ENCODE data around the gene PIGX.

Gene PIGX

GRCh38 chr3:196695849-196696226 lies 16.3 kb upstream of the PIGX start:
- no CpG with 5 or more reads among the region's 5 CpGs for WGBS (ENCODE audit: extremely low coverage, insufficient coverage, insufficient read length)
- no peak for DNase-seq

GRCh38 chr3:196697270-196697669 lies 14.9 kb upstream of the PIGX start:
- no peak overlapping the region for H2BK12ac ChIP-seq (ENCODE audit: low read length)
- no peak overlapping the region for H3K4me2 ChIP-seq (ENCODE audit: low read length)
- no peak overlapping the region for H2AK5ac ChIP-seq (ENCODE audit: low read length)
- no peak overlapping the region for H2AFZ ChIP-seq (ENCODE audit: insufficient read depth, low read length, poor library complexity)
- peaks cover 7% of the 10 kb centered on the region for H3K9me3 ChIP-seq (ENCODE audit: insufficient read depth, low read depth, low read length)
- no peak overlapping the region for H3K4me3 ChIP-seq (ENCODE audit: low read depth, low read length)
- H3K36me3 ChIP-seq (ENCODE audit: control insufficient read depth in 1 of 2, insufficient read depth in 2 of 2, low read length in 2 of 2) = no peaks in the 10 kb centered on the region
- H3K79me1 ChIP-seq (ENCODE audit: low read length) = no peaks in the 10 kb centered on the region
- H3K14ac ChIP-seq (ENCODE audit: low read length) = no peak overlapping the region
- H4K91ac ChIP-seq (ENCODE audit: low read depth, low read length) = no peak overlapping the region
- H2BK120ac ChIP-seq (ENCODE audit: insufficient read depth, low read length, poor library complexity) = no peak overlapping the region
- WGBS (ENCODE audit: extremely low coverage, insufficient coverage, insufficient read length) = no CpG with 5 or more reads among the region's 5 CpGs
- H3K27me3 ChIP-seq (ENCODE audit: insufficient read depth, low read length) = no peaks in the 10 kb centered on the region
- no peak overlapping the region for H3K4ac ChIP-seq (ENCODE audit: low read depth, low read length)
- no peaks in the 10 kb centered on the region for H3K79me2 ChIP-seq (ENCODE audit: control insufficient read depth, insufficient read depth, low read length, poor library complexity)
- H4K12ac ChIP-seq (ENCODE audit: low read depth, low read length) = no peak overlapping the region
- H3K9ac ChIP-seq (ENCODE audit: low read length) = no peak overlapping the region
- no peak overlapping the region for H3K27ac ChIP-seq (ENCODE audit: low read depth, low read length)
- DNase-seq = no peak
- H2BK5ac ChIP-seq (ENCODE audit: low read depth, low read length, poor library complexity) = no peak overlapping the region
- peaks cover 0 to 1% of the 10 kb centered on the region in 2 experiments for H3K4me1 ChIP-seq (ENCODE audit: control insufficient read depth in 1 of 2, insufficient read depth in 2 of 2, low read length in 2 of 2)
- no peak overlapping the region for H3K18ac ChIP-seq (ENCODE audit: low read length)
- H4K8ac ChIP-seq (ENCODE audit: low read depth, low read length) = no peak overlapping the region
- no peak overlapping the region for H3K23ac ChIP-seq (ENCODE audit: low read length)

More at GRCh38 chr3:196695849-196696226, 16.3 kb upstream of the PIGX start:
- Histone ChIP-seq H3K4ac (ENCODE audit: low read depth, low read length) (no peak overlapping the region), H4K8ac (ENCODE audit: low read depth, low read length) (no peak overlapping the region), H2BK120ac (ENCODE audit: insufficient read depth, low read length, poor library complexity) (no peak overlapping the region), H3K27ac (ENCODE audit: low read depth, low read length) (no peak overlapping the region), H3K14ac (ENCODE audit: low read length) (no peak overlapping the region), H3K4me3 (ENCODE audit: low read depth, low read length) (no peak overlapping the region), H3K9ac (ENCODE audit: low read length) (no peak overlapping the region), H3K9me3 (ENCODE audit: insufficient read depth, low read depth, low read length) (peaks cover 7% of the 10 kb centered on the region), H2BK5ac (ENCODE audit: low read depth, low read length, poor library complexity) (no peak overlapping the region), H3K23ac (ENCODE audit: low read length) (no peak overlapping the region), H3K4me2 (ENCODE audit: low read length) (no peak overlapping the region), H4K91ac (ENCODE audit: low read depth, low read length) (no peak overlapping the region), H3K36me3 (ENCODE audit: control insufficient read depth in 1 of 2, insufficient read depth in 2 of 2, low read length in 2 of 2) (no peaks in the 10 kb centered on the region), H3K4me1 (ENCODE audit: control insufficient read depth in 1 of 2, insufficient read depth in 2 of 2, low read length in 2 of 2) (peaks cover 0 to 1% of the 10 kb centered on the region in 2 experiments), H3K79me2 (ENCODE audit: control insufficient read depth, insufficient read depth, low read length, poor library complexity) (no peaks in the 10 kb centered on the region), H2AFZ (ENCODE audit: insufficient read depth, low read length, poor library complexity) (no peak overlapping the region), H3K27me3 (ENCODE audit: insufficient read depth, low read length) (no peaks in the 10 kb centered on the region), H2AK5ac (ENCODE audit: low read length) (no peak overlapping the region), H3K79me1 (ENCODE audit: low read length) (no peaks in the 10 kb centered on the region), H3K18ac (ENCODE audit: low read length) (no peak overlapping the region), H2BK12ac (ENCODE audit: low read length) (no peak overlapping the region), H4K12ac (ENCODE audit: low read depth, low read length) (no peak overlapping the region)

- Histone ChIP-seq H3K79me1 (ENCODE audit: low read length) (no peaks in the 10 kb centered on the region), H3K36me3 (ENCODE audit: control insufficient read depth in 1 of 2, insufficient read depth in 2 of 2, low read length in 2 of 2) (no peaks in the 10 kb centered on the region), H3K9ac (ENCODE audit: low read length) (no peak overlapping the region), H3K4me2 (ENCODE audit: low read length) (no peak overlapping the region), H3K4me1 (ENCODE audit: control insufficient read depth in 1 of 2, insufficient read depth in 2 of 2, low read length in 2 of 2) (peaks cover 0 to 1% of the 10 kb centered on the region in 2 experiments), H3K27ac (ENCODE audit: low read depth, low read length) (no peak overlapping the region), H3K4ac (ENCODE audit: low read depth, low read length) (no peak overlapping the region), H3K27me3 (ENCODE audit: insufficient read depth, low read length) (no peaks in the 10 kb centered on the region), H3K23ac (ENCODE audit: low read length) (no peak overlapping the region), H4K8ac (ENCODE audit: low read depth, low read length) (no peak overlapping the region), H2BK120ac (ENCODE audit: insufficient read depth, low read length, poor library complexity) (no peak overlapping the region), H2AFZ (ENCODE audit: insufficient read depth, low read length, poor library complexity) (no peak overlapping the region), H3K18ac (ENCODE audit: low read length) (no peak overlapping the region), H3K14ac (ENCODE audit: low read length) (no peak overlapping the region), H2AK5ac (ENCODE audit: low read length) (no peak overlapping the region), H2BK5ac (ENCODE audit: low read depth, low read length, poor library complexity) (no peak overlapping the region), H4K12ac (ENCODE audit: low read depth, low read length) (no peak overlapping the region), H3K4me3 (ENCODE audit: low read depth, low read length) (no peak overlapping the region), H4K91ac (ENCODE audit: low read depth, low read length) (no peak overlapping the region), H3K79me2 (ENCODE audit: control insufficient read depth, insufficient read depth, low read length, poor library complexity) (no peaks in the 10 kb centered on the region), H3K9me3 (ENCODE audit: insufficient read depth, low read depth, low read length) (peaks cover 6% of the 10 kb centered on the region), H2BK12ac (ENCODE audit: low read length) (no peak overlapping the region)
- no CpG with 5 or more reads among the region's 7 CpGs for WGBS (ENCODE audit: extremely low coverage, insufficient coverage, insufficient read length)
- DNase-seq = no peak
Measured at GRCh38 chr3:196699749-196700148, 12.4 kb upstream of the PIGX start.

GRCh38 chr3:196700801-196701200 lies 11.4 kb upstream of the PIGX start:
- H3K18ac ChIP-seq (ENCODE audit: low read length) = no peak overlapping the region
- no peaks in the 10 kb centered on the region for H3K27me3 ChIP-seq (ENCODE audit: insufficient read depth, low read length)
- H2BK5ac ChIP-seq (ENCODE audit: low read depth, low read length, poor library complexity) = no peak overlapping the region
- H3K36me3 ChIP-seq (ENCODE audit: control insufficient read depth in 1 of 2, insufficient read depth in 2 of 2, low read length in 2 of 2) = no peaks in the 10 kb centered on the region
- H2BK12ac ChIP-seq (ENCODE audit: low read length) = no peak overlapping the region
- no peak overlapping the region for H4K8ac ChIP-seq (ENCODE audit: low read depth, low read length)
- H2AFZ ChIP-seq (ENCODE audit: insufficient read depth, low read length, poor library complexity) = no peak overlapping the region
- no peak overlapping the region for H3K4me3 ChIP-seq (ENCODE audit: low read depth, low read length)
- no peak overlapping the region for H3K4me2 ChIP-seq (ENCODE audit: low read length)
- H2BK120ac ChIP-seq (ENCODE audit: insufficient read depth, low read length, poor library complexity) = no peak overlapping the region
- no peaks in the 10 kb centered on the region for H3K9me3 ChIP-seq (ENCODE audit: insufficient read depth, low read depth, low read length)
- no peak overlapping the region for H3K27ac ChIP-seq (ENCODE audit: low read depth, low read length)
- H4K91ac ChIP-seq (ENCODE audit: low read depth, low read length) = no peak overlapping the region
- no peak overlapping the region for H4K12ac ChIP-seq (ENCODE audit: low read depth, low read length)
- H3K14ac ChIP-seq (ENCODE audit: low read length) = no peak overlapping the region
- no peak overlapping the region for H3K23ac ChIP-seq (ENCODE audit: low read length)
- no CpG with 5 or more reads among the region's 4 CpGs for WGBS (ENCODE audit: extremely low coverage, insufficient coverage, insufficient read length)
- DNase-seq = no peak
- H3K4me1 ChIP-seq (ENCODE audit: control insufficient read depth in 1 of 2, insufficient read depth in 2 of 2, low read length in 2 of 2) = peaks cover 0 to 1% of the 10 kb centered on the region in 2 experiments
- no peaks in the 10 kb centered on the region for H3K79me1 ChIP-seq (ENCODE audit: low read length)
- no peak overlapping the region for H3K9ac ChIP-seq (ENCODE audit: low read length)
- H2AK5ac ChIP-seq (ENCODE audit: low read length) = no peak overlapping the region
- no peak overlapping the region for H3K4ac ChIP-seq (ENCODE audit: low read depth, low read length)
- no peaks in the 10 kb centered on the region for H3K79me2 ChIP-seq (ENCODE audit: control insufficient read depth, insufficient read depth, low read length, poor library complexity)
